Measurements from ENCODE around the gene PHACTR3. TPM values are rescaled to one million over a fixed set of nuclear protein-coding genes. Genes with fewer than 3 reads are reported as not detected.

Gene PHACTR3
- total and polyA plus RNA-seq, 2 experiments from 2014 or later, result 0.45 to 0.61 TPM

DNA sequence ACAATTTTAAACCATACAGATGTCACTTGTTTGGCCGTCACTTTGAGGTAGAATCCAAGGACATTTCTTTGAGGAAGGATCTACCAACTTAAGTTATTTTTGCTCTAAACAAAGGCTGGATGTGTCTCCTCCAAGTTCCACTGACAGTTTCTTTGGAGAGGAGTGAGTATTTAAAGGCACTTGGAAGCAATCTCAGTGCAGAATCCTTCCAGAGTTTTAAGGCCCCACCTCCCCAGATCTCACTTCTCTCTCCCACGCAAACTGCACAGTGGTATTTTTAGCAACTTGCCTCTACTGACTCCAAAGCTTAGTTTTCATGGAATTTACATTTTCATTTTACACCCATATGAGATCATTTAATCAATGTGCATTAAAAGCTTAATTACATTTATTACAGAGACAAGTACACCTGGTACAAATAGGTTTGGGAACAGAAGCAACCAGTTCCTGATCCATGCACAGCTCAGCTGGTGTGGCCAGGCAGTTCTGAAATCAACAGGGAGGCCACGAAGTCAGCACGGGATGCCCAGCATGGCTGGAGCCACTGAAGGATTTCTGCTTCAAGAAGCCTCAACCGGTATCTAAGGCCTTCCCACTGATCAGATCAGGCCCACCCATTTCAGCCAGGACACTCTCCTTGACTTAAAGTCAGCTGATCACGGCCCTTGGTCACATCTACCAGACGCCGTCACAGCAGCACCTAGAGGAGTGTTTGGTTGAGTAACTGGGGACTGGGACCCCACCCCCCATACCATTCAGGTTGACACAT lies 219.3 kb downstream of the PHACTR3 start:
- Mint-ChIP-seq H3K27me3 (ENCODE audit: insufficient read depth, low read depth, poor library complexity) (peaks cover 21% of the 10 kb centered on the region), H3K4me3 (no peak overlapping the region), H3K36me3 (ENCODE audit: low read depth) (no peaks in the 10 kb centered on the region), H3K9me3 (no peaks in the 10 kb centered on the region; the same call in 2 of the 3 replicates), H3K4me1 (peaks cover 16% of the 10 kb centered on the region), H3K27ac (no peak overlapping the region)
- H3K79me2 ChIP-seq (replicated peaks; ENCODE audit: insufficient read depth), result no peaks in the 10 kb centered on the region
- ATAC-seq, result no peak
- no peak overlapping the region for H3K4me3 ChIP-seq
- no peak overlapping the region for H2AFZ ChIP-seq
- H3K9me2 ChIP-seq (ENCODE audit: insufficient read depth), result no peaks in the 10 kb centered on the region
- TF ChIP-seq ZNF331 (CRISPR knock-in tag; IDR thresholded peaks at IDR 0.05; ENCODE audit: low read depth), result no peak
- TF ChIP-seq, protein P1, sequence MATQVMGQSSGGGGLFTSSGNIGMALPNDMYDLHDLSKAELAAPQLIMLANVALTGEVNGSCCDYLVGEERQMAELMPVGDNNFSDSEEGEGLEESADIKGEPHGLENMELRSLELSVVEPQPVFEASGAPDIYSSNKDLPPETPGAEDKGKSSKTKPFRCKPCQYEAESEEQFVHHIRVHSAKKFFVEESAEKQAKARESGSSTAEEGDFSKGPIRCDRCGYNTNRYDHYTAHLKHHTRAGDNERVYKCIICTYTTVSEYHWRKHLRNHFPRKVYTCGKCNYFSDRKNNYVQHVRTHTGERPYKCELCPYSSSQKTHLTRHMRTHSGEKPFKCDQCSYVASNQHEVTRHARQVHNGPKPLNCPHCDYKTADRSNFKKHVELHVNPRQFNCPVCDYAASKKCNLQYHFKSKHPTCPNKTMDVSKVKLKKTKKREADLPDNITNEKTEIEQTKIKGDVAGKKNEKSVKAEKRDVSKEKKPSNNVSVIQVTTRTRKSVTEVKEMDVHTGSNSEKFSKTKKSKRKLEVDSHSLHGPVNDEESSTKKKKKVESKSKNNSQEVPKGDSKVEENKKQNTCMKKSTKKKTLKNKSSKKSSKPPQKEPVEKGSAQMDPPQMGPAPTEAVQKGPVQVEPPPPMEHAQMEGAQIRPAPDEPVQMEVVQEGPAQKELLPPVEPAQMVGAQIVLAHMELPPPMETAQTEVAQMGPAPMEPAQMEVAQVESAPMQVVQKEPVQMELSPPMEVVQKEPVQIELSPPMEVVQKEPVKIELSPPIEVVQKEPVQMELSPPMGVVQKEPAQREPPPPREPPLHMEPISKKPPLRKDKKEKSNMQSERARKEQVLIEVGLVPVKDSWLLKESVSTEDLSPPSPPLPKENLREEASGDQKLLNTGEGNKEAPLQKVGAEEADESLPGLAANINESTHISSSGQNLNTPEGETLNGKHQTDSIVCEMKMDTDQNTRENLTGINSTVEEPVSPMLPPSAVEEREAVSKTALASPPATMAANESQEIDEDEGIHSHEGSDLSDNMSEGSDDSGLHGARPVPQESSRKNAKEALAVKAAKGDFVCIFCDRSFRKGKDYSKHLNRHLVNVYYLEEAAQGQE (IDR thresholded peaks at IDR 0.05; ENCODE audit: unreplicated experiment), result no peak
- TF ChIP-seq, protein P2, sequence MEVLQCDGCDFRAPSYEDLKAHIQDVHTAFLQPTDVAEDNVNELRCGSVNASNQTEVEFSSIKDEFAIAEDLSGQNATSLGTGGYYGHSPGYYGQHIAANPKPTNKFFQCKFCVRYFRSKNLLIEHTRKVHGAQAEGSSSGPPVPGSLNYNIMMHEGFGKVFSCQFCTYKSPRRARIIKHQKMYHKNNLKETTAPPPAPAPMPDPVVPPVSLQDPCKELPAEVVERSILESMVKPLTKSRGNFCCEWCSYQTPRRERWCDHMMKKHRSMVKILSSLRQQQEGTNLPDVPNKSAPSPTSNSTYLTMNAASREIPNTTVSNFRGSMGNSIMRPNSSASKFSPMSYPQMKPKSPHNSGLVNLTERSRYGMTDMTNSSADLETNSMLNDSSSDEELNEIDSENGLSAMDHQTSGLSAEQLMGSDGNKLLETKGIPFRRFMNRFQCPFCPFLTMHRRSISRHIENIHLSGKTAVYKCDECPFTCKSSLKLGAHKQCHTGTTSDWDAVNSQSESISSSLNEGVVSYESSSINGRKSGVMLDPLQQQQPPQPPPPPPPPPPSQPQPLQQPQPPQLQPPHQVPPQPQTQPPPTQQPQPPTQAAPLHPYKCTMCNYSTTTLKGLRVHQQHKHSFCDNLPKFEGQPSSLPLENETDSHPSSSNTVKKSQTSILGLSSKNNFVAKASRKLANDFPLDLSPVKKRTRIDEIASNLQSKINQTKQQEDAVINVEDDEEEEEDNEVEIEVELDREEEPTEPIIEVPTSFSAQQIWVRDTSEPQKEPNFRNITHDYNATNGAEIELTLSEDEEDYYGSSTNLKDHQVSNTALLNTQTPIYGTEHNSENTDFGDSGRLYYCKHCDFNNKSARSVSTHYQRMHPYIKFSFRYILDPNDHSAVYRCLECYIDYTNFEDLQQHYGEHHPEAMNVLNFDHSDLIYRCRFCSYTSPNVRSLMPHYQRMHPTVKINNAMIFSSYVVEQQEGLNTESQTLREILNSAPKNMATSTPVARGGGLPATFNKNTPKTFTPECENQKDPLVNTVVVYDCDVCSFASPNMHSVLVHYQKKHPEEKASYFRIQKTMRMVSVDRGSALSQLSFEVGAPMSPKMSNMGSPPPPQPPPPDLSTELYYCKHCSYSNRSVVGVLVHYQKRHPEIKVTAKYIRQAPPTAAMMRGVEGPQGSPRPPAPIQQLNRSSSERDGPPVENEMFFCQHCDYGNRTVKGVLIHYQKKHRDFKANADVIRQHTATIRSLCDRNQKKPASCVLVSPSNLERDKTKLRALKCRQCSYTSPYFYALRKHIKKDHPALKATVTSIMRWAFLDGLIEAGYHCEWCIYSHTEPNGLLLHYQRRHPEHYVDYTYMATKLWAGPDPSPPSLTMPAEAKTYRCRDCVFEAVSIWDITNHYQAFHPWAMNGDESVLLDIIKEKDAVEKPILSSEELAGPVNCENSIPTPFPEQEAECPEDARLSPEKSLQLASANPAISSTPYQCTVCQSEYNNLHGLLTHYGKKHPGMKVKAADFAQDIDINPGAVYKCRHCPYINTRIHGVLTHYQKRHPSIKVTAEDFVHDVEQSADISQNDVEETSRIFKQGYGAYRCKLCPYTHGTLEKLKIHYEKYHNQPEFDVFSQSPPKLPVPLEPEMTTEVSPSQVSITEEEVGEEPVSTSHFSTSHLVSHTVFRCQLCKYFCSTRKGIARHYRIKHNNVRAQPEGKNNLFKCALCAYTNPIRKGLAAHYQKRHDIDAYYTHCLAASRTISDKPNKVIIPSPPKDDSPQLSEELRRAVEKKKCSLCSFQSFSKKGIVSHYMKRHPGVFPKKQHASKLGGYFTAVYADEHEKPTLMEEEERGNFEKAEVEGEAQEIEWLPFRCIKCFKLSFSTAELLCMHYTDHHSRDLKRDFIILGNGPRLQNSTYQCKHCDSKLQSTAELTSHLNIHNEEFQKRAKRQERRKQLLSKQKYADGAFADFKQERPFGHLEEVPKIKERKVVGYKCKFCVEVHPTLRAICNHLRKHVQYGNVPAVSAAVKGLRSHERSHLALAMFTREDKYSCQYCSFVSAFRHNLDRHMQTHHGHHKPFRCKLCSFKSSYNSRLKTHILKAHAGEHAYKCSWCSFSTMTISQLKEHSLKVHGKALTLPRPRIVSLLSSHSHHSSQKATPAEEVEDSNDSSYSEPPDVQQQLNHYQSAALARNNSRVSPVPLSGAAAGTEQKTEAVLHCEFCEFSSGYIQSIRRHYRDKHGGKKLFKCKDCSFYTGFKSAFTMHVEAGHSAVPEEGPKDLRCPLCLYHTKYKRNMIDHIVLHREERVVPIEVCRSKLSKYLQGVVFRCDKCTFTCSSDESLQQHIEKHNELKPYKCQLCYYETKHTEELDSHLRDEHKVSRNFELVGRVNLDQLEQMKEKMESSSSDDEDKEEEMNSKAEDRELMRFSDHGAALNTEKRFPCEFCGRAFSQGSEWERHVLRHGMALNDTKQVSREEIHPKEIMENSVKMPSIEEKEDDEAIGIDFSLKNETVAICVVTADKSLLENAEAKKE (CRISPR knock-in tag; IDR thresholded peaks at IDR 0.05), result no peak
- TF ChIP-seq NANOG (IDR thresholded peaks at IDR 0.05; ENCODE audit: borderline replicate concordance), result no peak
- TF ChIP-seq, protein P3, sequence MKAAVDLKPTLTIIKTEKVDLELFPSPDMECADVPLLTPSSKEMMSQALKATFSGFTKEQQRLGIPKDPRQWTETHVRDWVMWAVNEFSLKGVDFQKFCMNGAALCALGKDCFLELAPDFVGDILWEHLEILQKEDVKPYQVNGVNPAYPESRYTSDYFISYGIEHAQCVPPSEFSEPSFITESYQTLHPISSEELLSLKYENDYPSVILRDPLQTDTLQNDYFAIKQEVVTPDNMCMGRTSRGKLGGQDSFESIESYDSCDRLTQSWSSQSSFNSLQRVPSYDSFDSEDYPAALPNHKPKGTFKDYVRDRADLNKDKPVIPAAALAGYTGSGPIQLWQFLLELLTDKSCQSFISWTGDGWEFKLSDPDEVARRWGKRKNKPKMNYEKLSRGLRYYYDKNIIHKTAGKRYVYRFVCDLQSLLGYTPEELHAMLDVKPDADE (IDR thresholded peaks at IDR 0.05), result no peak
- no peak for TF ChIP-seq EZH2phosphoT487 (IDR thresholded peaks at IDR 0.05; ENCODE audit: unreplicated experiment)
- TF ChIP-seq, protein P4, sequence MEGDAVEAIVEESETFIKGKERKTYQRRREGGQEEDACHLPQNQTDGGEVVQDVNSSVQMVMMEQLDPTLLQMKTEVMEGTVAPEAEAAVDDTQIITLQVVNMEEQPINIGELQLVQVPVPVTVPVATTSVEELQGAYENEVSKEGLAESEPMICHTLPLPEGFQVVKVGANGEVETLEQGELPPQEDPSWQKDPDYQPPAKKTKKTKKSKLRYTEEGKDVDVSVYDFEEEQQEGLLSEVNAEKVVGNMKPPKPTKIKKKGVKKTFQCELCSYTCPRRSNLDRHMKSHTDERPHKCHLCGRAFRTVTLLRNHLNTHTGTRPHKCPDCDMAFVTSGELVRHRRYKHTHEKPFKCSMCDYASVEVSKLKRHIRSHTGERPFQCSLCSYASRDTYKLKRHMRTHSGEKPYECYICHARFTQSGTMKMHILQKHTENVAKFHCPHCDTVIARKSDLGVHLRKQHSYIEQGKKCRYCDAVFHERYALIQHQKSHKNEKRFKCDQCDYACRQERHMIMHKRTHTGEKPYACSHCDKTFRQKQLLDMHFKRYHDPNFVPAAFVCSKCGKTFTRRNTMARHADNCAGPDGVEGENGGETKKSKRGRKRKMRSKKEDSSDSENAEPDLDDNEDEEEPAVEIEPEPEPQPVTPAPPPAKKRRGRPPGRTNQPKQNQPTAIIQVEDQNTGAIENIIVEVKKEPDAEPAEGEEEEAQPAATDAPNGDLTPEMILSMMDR (conservative IDR thresholded peaks at IDR 0.05; ENCODE audit: low read depth in 2 of 2), result no peak
- TF ChIP-seq CREB1 (CRISPR knock-in tag; IDR thresholded peaks at IDR 0.05; ENCODE audit: low read depth), result no peak
- no peak for TF ChIP-seq ZNF114 (CRISPR knock-in tag; IDR thresholded peaks at IDR 0.05)
- TF ChIP-seq POLR2AphosphoS5 (IDR thresholded peaks at IDR 0.05; ENCODE audit: low read depth), result no peak
- no peak for TF ChIP-seq JUNB (IDR thresholded peaks at IDR 0.05; ENCODE audit: unreplicated experiment)
- TF ChIP-seq STAT1 (IDR thresholded peaks at IDR 0.05; ENCODE audit: unreplicated experiment), result no peak
- TF ChIP-seq EZH2 (IDR thresholded peaks at IDR 0.05; ENCODE audit: low read depth, unreplicated experiment), result no peak
- H3K27ac ChIP-seq (ENCODE audit: low read depth), result no peak overlapping the region
- H4K20me1 ChIP-seq (replicated peaks; ENCODE audit: insufficient read depth), result no peaks in the 10 kb centered on the region
- H3F3A ChIP-seq (replicated peaks; ENCODE audit: low read depth), result no peaks in the 10 kb centered on the region
- no peaks in the 10 kb centered on the region for H3K4me1 ChIP-seq (ENCODE audit: insufficient read depth)
- no peak overlapping the region for H3K4me2 ChIP-seq
- no peaks in the 10 kb centered on the region for H3K27me3 ChIP-seq (ENCODE audit: insufficient read depth)
- no peak for DNase-seq (ENCODE audit: low spot score)
- no peaks in the 10 kb centered on the region for H3K36me3 ChIP-seq (ENCODE audit: insufficient read depth)
